Measurements from ENCODE around the gene ACSL1. TPM values are rescaled to one million over a fixed set of nuclear protein-coding genes. Genes with fewer than 3 reads are reported as not detected.

ACSL1 gene
- total RNA-seq, 2 experiments from 2014 or later, result 12.4 to 12.5 TPM

DNA sequence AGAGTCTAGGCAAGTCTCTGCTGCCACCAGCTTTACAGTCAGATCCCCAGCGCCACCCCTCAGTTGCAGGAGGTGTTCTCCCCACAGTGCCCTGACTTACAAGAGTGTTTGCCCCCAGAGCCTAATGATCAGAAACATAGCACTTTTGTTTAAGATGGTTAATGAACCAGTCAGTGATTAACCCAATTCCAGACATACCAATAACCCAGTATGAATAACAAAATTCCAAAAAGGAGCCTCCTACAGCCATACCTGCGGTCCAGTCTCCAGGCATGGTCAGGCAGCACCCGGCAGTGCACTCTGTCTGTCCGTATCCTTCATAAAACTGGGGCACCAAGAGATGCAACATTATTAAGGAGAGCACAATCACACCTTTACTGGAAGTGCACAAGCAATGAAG is 61.2 kb downstream of the ACSL1 start:
- POLR2A ChIA-PET, result interaction anchor here (1.0 kb wide), 1 partner anchor 30 kb away, joined by 4 read pairs; the partner anchor contains the start of gene CENPU
- peaks cover 37% of the 10 kb centered on the region for H3K36me3 ChIP-seq (ENCODE audit: insufficient read depth, low read length)
- no peaks in the 10 kb centered on the region for H3K9me3 ChIP-seq (ENCODE audit: control insufficient read depth in 1 of 2, insufficient read depth in 1 of 2, low read length in 2 of 2)
- Mint-ChIP-seq H3K27me3 (no peaks in the 10 kb centered on the region), H3K9me3 (no peaks in the 10 kb centered on the region), H3K36me3 (ENCODE audit: low read depth) (peaks cover 74% of the 10 kb centered on the region), H3K4me3 (no peak overlapping the region), H3K27ac (peak overlapping the region; percentile 78), H3K4me1 (ENCODE audit: low read depth) (peaks cover 39% of the 10 kb centered on the region)
- TF ChIP-seq, protein P1, sequence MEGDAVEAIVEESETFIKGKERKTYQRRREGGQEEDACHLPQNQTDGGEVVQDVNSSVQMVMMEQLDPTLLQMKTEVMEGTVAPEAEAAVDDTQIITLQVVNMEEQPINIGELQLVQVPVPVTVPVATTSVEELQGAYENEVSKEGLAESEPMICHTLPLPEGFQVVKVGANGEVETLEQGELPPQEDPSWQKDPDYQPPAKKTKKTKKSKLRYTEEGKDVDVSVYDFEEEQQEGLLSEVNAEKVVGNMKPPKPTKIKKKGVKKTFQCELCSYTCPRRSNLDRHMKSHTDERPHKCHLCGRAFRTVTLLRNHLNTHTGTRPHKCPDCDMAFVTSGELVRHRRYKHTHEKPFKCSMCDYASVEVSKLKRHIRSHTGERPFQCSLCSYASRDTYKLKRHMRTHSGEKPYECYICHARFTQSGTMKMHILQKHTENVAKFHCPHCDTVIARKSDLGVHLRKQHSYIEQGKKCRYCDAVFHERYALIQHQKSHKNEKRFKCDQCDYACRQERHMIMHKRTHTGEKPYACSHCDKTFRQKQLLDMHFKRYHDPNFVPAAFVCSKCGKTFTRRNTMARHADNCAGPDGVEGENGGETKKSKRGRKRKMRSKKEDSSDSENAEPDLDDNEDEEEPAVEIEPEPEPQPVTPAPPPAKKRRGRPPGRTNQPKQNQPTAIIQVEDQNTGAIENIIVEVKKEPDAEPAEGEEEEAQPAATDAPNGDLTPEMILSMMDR (IDR thresholded peaks at IDR 0.05), result no peak
- intact Hi-C loops (cut with DNase I, micrococcal nuclease), result no loop called here
- H3K27me3 ChIP-seq (ENCODE audit: control insufficient read depth in 1 of 2, insufficient read depth in 2 of 2, low read length in 2 of 2), result no peaks in the 10 kb centered on the region
- no peak overlapping the region for H3K27ac ChIP-seq (ENCODE audit: low read depth in 1 of 2, low read length in 2 of 2)
- CTCF ChIA-PET, result no interaction called here
- no peak for DNase-seq
- no peak for ATAC-seq (ENCODE audit: poor library complexity)
- H3K4me3 ChIP-seq (ENCODE audit: low read length), result no peak overlapping the region
- H3K4me1 ChIP-seq (ENCODE audit: insufficient read depth, low read length), result peaks cover 17% of the 10 kb centered on the region

DNA sequence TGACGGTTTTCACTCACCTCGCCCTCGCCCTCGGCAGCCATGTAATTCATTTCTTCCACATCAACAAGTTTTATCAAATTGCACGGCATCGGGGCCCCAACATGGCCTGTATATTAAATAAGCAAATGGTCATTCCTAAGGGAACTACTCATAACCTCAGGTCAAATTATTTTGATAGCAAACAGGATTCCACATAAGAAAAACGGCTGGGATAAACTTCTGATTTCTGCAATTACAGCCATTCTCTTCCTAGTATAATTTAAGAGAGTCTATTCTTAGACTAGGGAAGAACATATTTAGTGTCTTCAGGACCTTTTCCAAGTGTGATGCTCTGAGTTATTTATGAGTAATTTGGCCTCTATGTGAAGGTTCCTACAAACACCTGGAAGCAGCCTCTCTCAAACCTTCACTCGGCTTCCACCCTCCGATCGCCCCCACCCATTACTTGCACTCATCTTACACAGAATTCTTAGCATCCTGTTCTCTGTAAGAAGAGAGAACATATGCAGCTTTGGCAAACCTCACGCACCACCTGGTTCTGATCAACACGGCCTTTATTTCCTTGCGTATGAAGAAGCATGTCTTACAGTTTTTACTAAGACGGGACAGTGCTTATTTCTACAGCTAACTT is 62.5 kb downstream of the ACSL1 start:
- H3K36me3 ChIP-seq (ENCODE audit: insufficient read depth, low read length), result peaks cover 36% of the 10 kb centered on the region
- Mint-ChIP-seq H3K4me3 (no peak overlapping the region), H3K36me3 (ENCODE audit: low read depth) (peaks cover 77% of the 10 kb centered on the region), H3K9me3 (no peaks in the 10 kb centered on the region), H3K27ac (peak overlapping the region; percentile 78), H3K4me1 (ENCODE audit: low read depth) (peaks cover 33% of the 10 kb centered on the region), H3K27me3 (no peaks in the 10 kb centered on the region)
- DNase-seq, result peak in 1 of 14 experiments; percentile 10
- H3K9me3 ChIP-seq (ENCODE audit: control insufficient read depth in 1 of 2, insufficient read depth in 1 of 2, low read length in 2 of 2), result no peaks in the 10 kb centered on the region
- peak overlapping the region in 1 of 2 donors; percentile 50 for H3K27ac ChIP-seq (ENCODE audit: low read depth in 1 of 2, low read length in 2 of 2)
- TF ChIP-seq, protein P1 (IDR thresholded peaks at IDR 0.05), result no peak
- no peaks in the 10 kb centered on the region for H3K27me3 ChIP-seq (ENCODE audit: control insufficient read depth in 1 of 2, insufficient read depth in 2 of 2, low read length in 2 of 2)
- ATAC-seq (ENCODE audit: poor library complexity), result peak; percentile 35
- H3K4me1 ChIP-seq (ENCODE audit: insufficient read depth, low read length), result peaks cover 17% of the 10 kb centered on the region
- H3K4me3 ChIP-seq (ENCODE audit: low read length), result no peak overlapping the region
- intact Hi-C loops (cut with DNase I, micrococcal nuclease), result loop anchor here in 1 of 2 experiments (2.0 kb wide), 1 partner anchor 16 kb away; no protein-coding TSS in a partner anchor
- ChIA-PET CTCF (no interaction called here), POLR2A (interaction anchor here (0.8 to 2.2 kb wide), 6 partner anchors 16 to 114 kb away, joined by 3 to 10 read pairs (median 6); partner anchors contain the start of genes CASP3, CENPU and PRIMPOL)

DNA sequence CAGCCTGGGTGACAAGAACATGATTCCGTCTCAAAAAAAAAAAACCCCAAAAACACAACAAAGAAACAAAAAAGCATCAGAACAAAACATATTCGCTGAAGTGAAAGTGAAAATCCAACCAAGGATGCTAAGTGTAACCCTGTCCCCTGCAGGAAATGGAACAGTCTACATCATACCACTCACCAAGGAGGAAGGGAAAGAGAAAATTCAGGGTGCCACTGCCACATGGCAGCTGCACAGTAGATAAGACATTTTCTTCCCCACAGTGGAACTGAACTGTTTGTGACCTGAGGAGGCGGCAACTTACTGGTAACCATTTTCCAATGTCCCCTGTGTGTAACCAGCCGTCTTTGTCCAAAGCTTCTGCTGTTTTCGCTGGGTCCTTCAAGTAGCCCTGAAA is 63.7 kb downstream of the ACSL1 start:
- Mint-ChIP-seq H3K36me3 (ENCODE audit: low read depth) (peaks cover 74% of the 10 kb centered on the region), H3K27ac (peak overlapping the region; percentile 78), H3K27me3 (no peaks in the 10 kb centered on the region), H3K4me3 (peak overlapping the region; percentile 66), H3K9me3 (no peaks in the 10 kb centered on the region), H3K4me1 (ENCODE audit: low read depth) (peaks cover 33% of the 10 kb centered on the region)
- POLR2A ChIA-PET, result interaction anchor here (1.0 to 2.2 kb wide), 5 partner anchors 15 to 113 kb away, joined by 3 to 10 read pairs (median 6); partner anchors contain the start of genes ACSL1, CASP3, CENPU and PRIMPOL
- H3K27me3 ChIP-seq (ENCODE audit: control insufficient read depth in 1 of 2, insufficient read depth in 2 of 2, low read length in 2 of 2), result no peaks in the 10 kb centered on the region
- intact Hi-C loops (cut with DNase I, micrococcal nuclease), result loop anchor here in 1 of 2 experiments (2.0 kb wide), 1 partner anchor 15 kb away; no protein-coding TSS in a partner anchor
- peak overlapping the region; percentile 47 to 50 for H3K27ac ChIP-seq (ENCODE audit: low read depth in 1 of 2, low read length in 2 of 2)
- DNase-seq, result peak in 9 of 14 experiments; percentile 5 to 84 (median 22)
- H3K4me1 ChIP-seq (ENCODE audit: insufficient read depth, low read length), result peaks cover 17% of the 10 kb centered on the region
- H3K36me3 ChIP-seq (ENCODE audit: insufficient read depth, low read length), result peaks cover 33% of the 10 kb centered on the region
- peak; percentile 98 for ATAC-seq (ENCODE audit: poor library complexity)
- H3K9me3 ChIP-seq (ENCODE audit: control insufficient read depth in 1 of 2, insufficient read depth in 1 of 2, low read length in 2 of 2), result no peaks in the 10 kb centered on the region
- peak overlapping the region; percentile 21 for H3K4me3 ChIP-seq (ENCODE audit: low read length)
- TF ChIP-seq, protein P1 (IDR thresholded peaks at IDR 0.05), result no peak
- CTCF ChIA-PET, result no interaction called here
